Measurements from ENCODE around the gene CCNJL. TPM values are rescaled to one million over a fixed set of nuclear protein-coding genes. Genes with fewer than 3 reads are reported as not detected.

The CCNJL gene
- total and polyA plus RNA-seq, 2 experiments from 2014 or later, result 8.1 to 10.8 TPM

DNA sequence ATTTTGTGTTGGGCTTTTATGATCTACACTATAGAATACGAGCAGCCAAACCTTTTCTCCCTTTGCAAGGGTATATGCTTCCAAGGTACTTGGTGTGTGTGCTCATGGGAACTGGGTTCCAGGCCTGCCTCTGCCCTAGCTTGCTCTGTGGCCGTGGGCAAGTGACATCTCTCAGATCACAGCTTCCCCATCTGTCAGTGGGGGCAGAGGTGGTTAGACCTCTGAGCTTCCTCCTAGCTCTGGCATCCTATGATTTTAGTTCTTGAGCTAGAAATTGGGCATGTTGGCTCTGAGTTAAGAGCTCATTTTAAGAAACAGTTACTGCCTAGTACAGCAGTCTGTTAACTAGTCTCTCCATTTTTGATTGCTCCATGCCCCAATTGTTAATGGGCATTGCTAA is 12.5 kb upstream of the CCNJL start:
- WGBS (ENCODE audit: low lambda C conversion rate, missing lambda C conversion rate), result 73% methylated on average over 2 of the region's 2 CpGs
- Histone ChIP-seq H3K4me3 (no peak overlapping the region), H4K20me1 (ENCODE audit: insufficient read depth, poor library complexity, severe bottlenecking) (no peaks in the 10 kb centered on the region), H3K79me2 (no peaks in the 10 kb centered on the region), H3K4me2 (no peak overlapping the region), H2AFZ (no peak overlapping the region), H3K36me3 (replicated peaks; ENCODE audit: insufficient read depth, low read depth) (no peaks in the 10 kb centered on the region), H3K4me1 (ENCODE audit: insufficient read depth) (no peaks in the 10 kb centered on the region), H3K27me3 (no peaks in the 10 kb centered on the region), H3K9me3 (ENCODE audit: low read depth) (no peaks in the 10 kb centered on the region), H3K9me2 (replicated peaks; ENCODE audit: insufficient read depth) (no peaks in the 10 kb centered on the region), H3K27ac (no peak overlapping the region)
- DNase-seq (ENCODE audit: low spot score), result no peak
- TF ChIP-seq, protein P1, sequence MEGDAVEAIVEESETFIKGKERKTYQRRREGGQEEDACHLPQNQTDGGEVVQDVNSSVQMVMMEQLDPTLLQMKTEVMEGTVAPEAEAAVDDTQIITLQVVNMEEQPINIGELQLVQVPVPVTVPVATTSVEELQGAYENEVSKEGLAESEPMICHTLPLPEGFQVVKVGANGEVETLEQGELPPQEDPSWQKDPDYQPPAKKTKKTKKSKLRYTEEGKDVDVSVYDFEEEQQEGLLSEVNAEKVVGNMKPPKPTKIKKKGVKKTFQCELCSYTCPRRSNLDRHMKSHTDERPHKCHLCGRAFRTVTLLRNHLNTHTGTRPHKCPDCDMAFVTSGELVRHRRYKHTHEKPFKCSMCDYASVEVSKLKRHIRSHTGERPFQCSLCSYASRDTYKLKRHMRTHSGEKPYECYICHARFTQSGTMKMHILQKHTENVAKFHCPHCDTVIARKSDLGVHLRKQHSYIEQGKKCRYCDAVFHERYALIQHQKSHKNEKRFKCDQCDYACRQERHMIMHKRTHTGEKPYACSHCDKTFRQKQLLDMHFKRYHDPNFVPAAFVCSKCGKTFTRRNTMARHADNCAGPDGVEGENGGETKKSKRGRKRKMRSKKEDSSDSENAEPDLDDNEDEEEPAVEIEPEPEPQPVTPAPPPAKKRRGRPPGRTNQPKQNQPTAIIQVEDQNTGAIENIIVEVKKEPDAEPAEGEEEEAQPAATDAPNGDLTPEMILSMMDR (IDR thresholded peaks at IDR 0.05; ENCODE audit: poor library complexity), result no peak
- TF ChIP-seq EZH2 (IDR thresholded peaks at IDR 0.05; ENCODE audit: borderline replicate concordance) (no peak), EZH2phosphoT487 (IDR thresholded peaks at IDR 0.05; ENCODE audit: low read depth, severe bottlenecking, unreplicated experiment) (no peak)

DNA sequence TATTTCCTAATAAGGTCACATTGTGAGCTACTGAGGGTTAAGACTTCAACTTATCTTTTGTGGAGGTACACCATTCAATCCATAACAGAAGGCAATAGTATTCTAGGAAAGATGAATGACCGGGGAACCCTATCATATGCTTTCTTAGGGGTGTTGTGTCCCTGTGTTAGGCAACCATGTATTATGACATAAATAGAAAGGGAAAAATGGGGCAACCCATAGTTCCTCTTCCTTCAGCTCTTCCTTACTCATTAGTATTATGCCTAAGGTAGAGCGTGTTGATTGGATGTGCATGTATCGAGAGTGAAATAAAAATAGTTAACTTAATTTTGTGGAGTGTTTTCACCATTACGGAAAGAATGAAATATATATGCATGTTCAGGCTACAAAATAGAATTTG is 6.0 kb upstream of the CCNJL start:
- H3K27ac ChIP-seq, result no peak overlapping the region
- no peaks in the 10 kb centered on the region for H3K36me3 ChIP-seq (replicated peaks; ENCODE audit: insufficient read depth, low read depth)
- H3K4me1 ChIP-seq (ENCODE audit: insufficient read depth), result peaks cover 6% of the 10 kb centered on the region

DNA sequence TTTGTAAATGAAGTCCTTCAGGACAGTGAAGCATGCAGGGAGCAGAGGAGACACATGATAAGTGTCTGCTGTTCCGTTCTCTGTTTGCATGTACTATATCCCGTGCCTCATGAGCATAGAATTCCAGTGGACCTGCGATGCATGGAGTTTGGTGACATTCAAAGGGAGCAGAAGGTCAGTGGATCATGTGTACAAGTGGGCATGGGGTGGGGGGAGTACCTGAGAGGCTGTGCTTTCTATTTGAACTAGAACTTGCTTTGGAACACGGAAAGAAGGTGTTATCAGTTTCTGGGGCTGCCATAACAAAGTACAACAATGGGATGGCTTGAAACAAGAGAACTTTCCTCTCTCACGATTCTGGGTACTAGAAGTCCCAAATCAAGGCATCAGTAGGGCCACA is 5.1 kb upstream of the CCNJL start:
- DNase-seq (ENCODE audit: low spot score), result no peak
- Histone ChIP-seq H3K4me1 (ENCODE audit: insufficient read depth) (peaks cover 6% of the 10 kb centered on the region), H3K36me3 (replicated peaks; ENCODE audit: insufficient read depth, low read depth) (no peaks in the 10 kb centered on the region), H4K20me1 (ENCODE audit: insufficient read depth, poor library complexity, severe bottlenecking) (no peaks in the 10 kb centered on the region), H3K79me2 (no peaks in the 10 kb centered on the region), H3K4me2 (no peak overlapping the region), H3K9me2 (replicated peaks; ENCODE audit: insufficient read depth) (no peaks in the 10 kb centered on the region), H3K27ac (peak overlapping the region; percentile 49), H2AFZ (no peak overlapping the region), H3K4me3 (no peak overlapping the region), H3K27me3 (no peaks in the 10 kb centered on the region), H3K9me3 (ENCODE audit: low read depth) (no peaks in the 10 kb centered on the region)
- 50% methylated on average over 5 of the region's 5 CpGs for WGBS (ENCODE audit: low lambda C conversion rate, missing lambda C conversion rate)
- TF ChIP-seq EZH2 (IDR thresholded peaks at IDR 0.05; ENCODE audit: borderline replicate concordance), result no peak
- TF ChIP-seq, protein P1 (IDR thresholded peaks at IDR 0.05; ENCODE audit: poor library complexity), result no peak
- TF ChIP-seq EZH2phosphoT487 (IDR thresholded peaks at IDR 0.05; ENCODE audit: low read depth, severe bottlenecking, unreplicated experiment), result no peak

More for the DNA sequence above, 6.0 kb upstream of the CCNJL start:
- Histone ChIP-seq H3K4me2 (no peak overlapping the region), H4K20me1 (ENCODE audit: insufficient read depth, poor library complexity, severe bottlenecking) (no peaks in the 10 kb centered on the region), H3K79me2 (no peaks in the 10 kb centered on the region), H3K9me3 (ENCODE audit: low read depth) (no peaks in the 10 kb centered on the region), H3K27me3 (no peaks in the 10 kb centered on the region), H3K4me3 (no peak overlapping the region), H3K9me2 (replicated peaks; ENCODE audit: insufficient read depth) (no peaks in the 10 kb centered on the region), H2AFZ (no peak overlapping the region)
- no peak for DNase-seq (ENCODE audit: low spot score)
- TF ChIP-seq EZH2phosphoT487 (IDR thresholded peaks at IDR 0.05; ENCODE audit: low read depth, severe bottlenecking, unreplicated experiment), result no peak
- TF ChIP-seq, protein P1 (IDR thresholded peaks at IDR 0.05; ENCODE audit: poor library complexity), result no peak
- TF ChIP-seq EZH2 (IDR thresholded peaks at IDR 0.05; ENCODE audit: borderline replicate concordance), result no peak
- over 99% methylated on average over 4 of the region's 4 CpGs for WGBS (ENCODE audit: low lambda C conversion rate, missing lambda C conversion rate)

DNA sequence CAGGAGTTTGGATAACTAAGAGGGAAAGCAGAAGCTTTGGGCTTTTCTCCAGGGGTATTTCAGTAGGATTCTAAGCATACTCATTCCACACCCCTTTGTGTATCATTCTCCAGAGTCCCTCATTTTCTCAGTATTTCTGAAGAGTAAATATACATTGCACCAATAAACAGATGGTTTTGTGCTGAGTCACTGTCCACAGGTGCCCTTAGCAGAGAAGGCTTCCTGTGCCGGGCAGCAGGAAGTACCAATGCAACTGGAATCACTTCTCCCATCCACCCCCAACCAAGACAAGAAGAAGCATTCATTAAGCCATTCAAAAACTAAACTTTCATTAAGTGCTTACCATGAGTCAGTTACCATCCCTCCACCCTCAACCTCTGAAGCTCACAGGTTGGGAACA is 3.6 kb upstream of the CCNJL start:
- Histone ChIP-seq H3K4me2 (no peak overlapping the region), H3K4me1 (ENCODE audit: insufficient read depth) (peaks cover 6% of the 10 kb centered on the region), H4K20me1 (ENCODE audit: insufficient read depth, poor library complexity, severe bottlenecking) (no peaks in the 10 kb centered on the region), H2AFZ (no peak overlapping the region), H3K36me3 (replicated peaks; ENCODE audit: insufficient read depth, low read depth) (no peaks in the 10 kb centered on the region), H3K9me3 (ENCODE audit: low read depth) (no peaks in the 10 kb centered on the region), H3K79me2 (peaks cover 12% of the 10 kb centered on the region), H3K9me2 (replicated peaks; ENCODE audit: insufficient read depth) (no peaks in the 10 kb centered on the region), H3K27me3 (no peaks in the 10 kb centered on the region), H3K4me3 (no peak overlapping the region), H3K27ac (peak overlapping the region; percentile 49)
- peak; percentile 70 for DNase-seq (ENCODE audit: low spot score)
- TF ChIP-seq, protein P1 (IDR thresholded peaks at IDR 0.05; ENCODE audit: poor library complexity), result no peak
- TF ChIP-seq EZH2 (IDR thresholded peaks at IDR 0.05; ENCODE audit: borderline replicate concordance) (no peak), EZH2phosphoT487 (IDR thresholded peaks at IDR 0.05; ENCODE audit: low read depth, severe bottlenecking, unreplicated experiment) (no peak)
- 12% methylated on average over 1 of the region's 1 CpG for WGBS (ENCODE audit: low lambda C conversion rate, missing lambda C conversion rate)

Data from hepatocyte (in vitro differentiated cells).